ENCODE measurements around the gene NR4A1.
A peak's percentile ranks its signal among the peaks of the same experiment; 100 is the strongest.

The NR4A1 gene

GRCh38 chr12:52050758-52051541 lies at the start of gene NR4A1:
NR4A1 (plus strand) TSS chr12:52051442; CDS start chr12:52054329, 2,887 bp downstream.
- in situ Hi-C loops (cut with MboI; ENCODE audit: low sequenced_read_pairs) = no loop called here

GRCh38 chr12:52003016-52003550 lies 48.2 kb upstream of the NR4A1 start:
- no peaks in the 10 kb centered on the region for H3K27me3 ChIP-seq (ENCODE audit: low read depth)
- DNase-seq (ENCODE audit: low spot score in 2 of 2) = no peak
- H3K36me3 ChIP-seq (replicated peaks) = peaks cover 9% of the 10 kb centered on the region
- H3K4me3 ChIP-seq = no peak overlapping the region
- H3K9me3 ChIP-seq = no peaks in the 10 kb centered on the region
- H3K4me1 ChIP-seq = peaks cover 4% of the 10 kb centered on the region; the same call in 1 of the 2 replicates
- in situ Hi-C loops (cut with MboI; ENCODE audit: low sequenced_read_pairs) = no loop called here

More at GRCh38 chr12:52050758-52051541, at the start of gene NR4A1:
- peaks cover 9% of the 10 kb centered on the region for H3K36me3 ChIP-seq (replicated peaks)
- peak; percentile 88 to 98 for DNase-seq (ENCODE audit: low spot score in 2 of 2)
- no peaks in the 10 kb centered on the region for H3K27me3 ChIP-seq (ENCODE audit: low read depth)
- H3K4me1 ChIP-seq = peaks cover 16% of the 10 kb centered on the region
- no peaks in the 10 kb centered on the region for H3K9me3 ChIP-seq
- H3K4me3 ChIP-seq = peak within 1 kb of the TSS; percentile 46

- DNase-seq (ENCODE audit: low spot score in 2 of 2) = no peak
- H3K36me3 ChIP-seq (replicated peaks) = peaks cover 9% of the 10 kb centered on the region
- no peaks in the 10 kb centered on the region for H3K27me3 ChIP-seq (ENCODE audit: low read depth)
These were observed 47.7 kb upstream of the NR4A1 start for GRCh38 chr12:52003591-52003990.

DNA sequence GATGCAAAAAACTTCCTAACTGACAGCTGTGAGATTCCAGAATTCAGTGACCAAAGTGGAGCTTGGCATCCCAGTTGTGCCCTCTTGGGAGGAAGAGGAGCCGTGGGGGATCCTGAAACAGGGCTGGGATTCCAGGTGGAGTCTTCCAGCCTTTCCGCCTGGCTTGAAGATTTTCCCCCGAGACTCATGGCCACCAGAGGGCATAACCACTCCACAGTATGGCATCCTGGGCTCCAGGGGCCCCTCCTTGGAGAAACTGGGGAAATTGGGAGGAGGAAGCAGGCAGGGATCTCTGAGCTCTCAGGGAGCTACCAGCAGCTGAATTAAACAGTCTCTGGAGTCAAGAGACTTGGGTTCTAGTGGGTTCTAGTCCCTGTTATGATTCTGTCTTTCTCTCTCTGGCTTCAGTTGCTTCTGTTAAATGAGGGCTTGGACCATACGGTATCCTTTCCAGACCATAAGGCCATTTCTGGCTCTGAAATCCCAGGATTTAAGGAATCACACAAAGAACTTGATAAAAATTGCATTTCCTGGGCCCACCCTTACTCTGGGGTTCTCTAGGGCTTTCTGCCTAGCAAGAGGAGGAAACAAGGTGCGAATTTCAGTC lies 47.1 kb upstream of the NR4A1 start:
- Histone ChIP-seq H3K27me3 (ENCODE audit: low read depth) (no peaks in the 10 kb centered on the region), H3K4me1 (peaks cover 4% of the 10 kb centered on the region; the same call in 1 of the 2 replicates), H3K9me3 (no peaks in the 10 kb centered on the region), H3K36me3 (replicated peaks) (peaks cover 5% of the 10 kb centered on the region), H3K4me3 (no peak overlapping the region)
- peak; percentile 26 to 69 for DNase-seq (ENCODE audit: low spot score in 2 of 2)
- in situ Hi-C loops (cut with MboI; ENCODE audit: low sequenced_read_pairs) = no loop called here

More at GRCh38 chr12:52003591-52003990, 47.7 kb upstream of the NR4A1 start:
- H3K9me3 ChIP-seq = no peaks in the 10 kb centered on the region
- in situ Hi-C loops (cut with MboI; ENCODE audit: low sequenced_read_pairs) = no loop called here
- H3K4me1 ChIP-seq = peaks cover 4% of the 10 kb centered on the region; the same call in 1 of the 2 replicates
- no peak overlapping the region for H3K4me3 ChIP-seq

DNA sequence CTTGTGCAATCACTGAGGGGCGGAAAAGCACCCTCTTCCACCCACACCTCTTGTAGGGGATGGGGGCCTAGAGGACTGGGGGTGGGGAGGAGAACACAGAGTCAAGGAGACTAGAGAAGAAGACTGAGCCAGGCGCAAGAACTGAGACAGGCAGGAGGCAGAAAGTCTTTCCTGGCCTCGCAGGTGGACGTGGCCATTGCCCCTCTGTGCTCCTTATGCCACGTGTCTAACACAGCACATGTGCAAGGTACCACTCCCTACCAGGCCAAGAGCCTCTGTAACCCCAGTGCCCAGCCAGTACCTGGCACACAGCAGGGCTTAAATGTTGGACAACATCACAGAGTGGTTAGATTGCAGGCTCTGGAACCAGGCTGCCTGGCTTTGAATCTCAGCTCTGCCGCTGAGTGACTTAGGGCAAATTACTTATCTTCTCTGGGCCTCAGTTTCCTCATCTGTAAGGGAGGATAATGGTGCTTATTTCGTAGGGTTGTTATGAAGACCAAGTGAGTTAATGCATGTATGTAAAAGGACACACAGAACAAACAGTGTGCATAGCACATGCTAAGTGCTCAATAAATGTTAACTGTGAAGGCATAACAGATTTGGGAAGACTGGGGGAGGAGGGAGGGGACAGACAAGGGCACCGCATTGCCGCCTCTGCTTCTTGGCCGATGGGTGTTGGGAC lies 45.9 kb upstream of the NR4A1 start:
- DNase-seq (ENCODE audit: low spot score in 2 of 2) = no peak
- in situ Hi-C loops (cut with MboI; ENCODE audit: low sequenced_read_pairs) = no loop called here
- Histone ChIP-seq H3K4me3 (no peak overlapping the region), H3K9me3 (no peaks in the 10 kb centered on the region), H3K4me1 (peaks cover 7% of the 10 kb centered on the region), H3K27me3 (ENCODE audit: low read depth) (no peaks in the 10 kb centered on the region), H3K36me3 (replicated peaks) (no peaks in the 10 kb centered on the region; the same call in 1 of the 2 replicates)

- H3K27me3 ChIP-seq (ENCODE audit: low read depth) = no peaks in the 10 kb centered on the region
- in situ Hi-C loops (cut with MboI; ENCODE audit: low sequenced_read_pairs) = no loop called here
These were observed 45.1 kb upstream of the NR4A1 start for GRCh38 chr12:52005903-52006703.

DNA sequence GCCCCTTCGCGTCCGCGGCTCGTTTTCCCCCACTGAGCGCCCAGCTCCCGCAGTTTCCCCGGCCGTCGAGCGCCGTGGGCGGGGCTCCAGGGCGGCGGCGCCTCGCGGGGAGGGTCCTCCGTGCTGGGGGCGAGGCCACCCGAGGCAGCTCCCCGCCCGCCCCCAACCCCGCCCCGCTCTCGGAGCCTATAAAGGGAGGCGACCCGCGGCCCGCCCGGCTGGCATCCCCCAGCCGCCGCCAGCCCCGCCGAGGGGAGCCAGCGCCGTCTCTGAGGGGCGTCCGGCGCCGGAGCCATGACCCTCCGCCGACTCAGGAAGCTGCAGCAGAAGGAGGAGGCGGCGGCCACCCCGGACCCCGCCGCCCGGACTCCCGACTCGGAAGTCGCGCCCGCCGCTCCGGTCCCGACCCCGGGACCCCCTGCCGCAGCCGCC lies 44.5 kb upstream of the NR4A1 start, which contains the start of gene TAMALIN:
Gene TAMALIN (plus strand): TSS at position 221 of the 432 bp plus-strand sequence. CDS start 74 bp downstream, at position 295.
- Histone ChIP-seq H3K36me3 (replicated peaks) (no peaks in the 10 kb centered on the region; the same call in none of the 2 replicates), H3K9me3 (no peaks in the 10 kb centered on the region), H3K27me3 (ENCODE audit: low read depth) (no peaks in the 10 kb centered on the region), H3K4me3 (peak within 1 kb of the TSS; percentile 54), H3K4me1 (peaks cover 7% of the 10 kb centered on the region)
- DNase-seq (ENCODE audit: low spot score in 2 of 2) = peak; percentile 27 to 82
- in situ Hi-C loops (cut with MboI; ENCODE audit: low sequenced_read_pairs) = no loop called here

More at GRCh38 chr12:52005903-52006703, 45.1 kb upstream of the NR4A1 start:
- Histone ChIP-seq H3K36me3 (replicated peaks) (no peaks in the 10 kb centered on the region; the same call in none of the 2 replicates), H3K4me1 (peaks cover 7% of the 10 kb centered on the region), H3K4me3 (peak overlapping the region; percentile 54), H3K9me3 (no peaks in the 10 kb centered on the region)
- DNase-seq (ENCODE audit: low spot score in 2 of 2) = no peak

DNA sequence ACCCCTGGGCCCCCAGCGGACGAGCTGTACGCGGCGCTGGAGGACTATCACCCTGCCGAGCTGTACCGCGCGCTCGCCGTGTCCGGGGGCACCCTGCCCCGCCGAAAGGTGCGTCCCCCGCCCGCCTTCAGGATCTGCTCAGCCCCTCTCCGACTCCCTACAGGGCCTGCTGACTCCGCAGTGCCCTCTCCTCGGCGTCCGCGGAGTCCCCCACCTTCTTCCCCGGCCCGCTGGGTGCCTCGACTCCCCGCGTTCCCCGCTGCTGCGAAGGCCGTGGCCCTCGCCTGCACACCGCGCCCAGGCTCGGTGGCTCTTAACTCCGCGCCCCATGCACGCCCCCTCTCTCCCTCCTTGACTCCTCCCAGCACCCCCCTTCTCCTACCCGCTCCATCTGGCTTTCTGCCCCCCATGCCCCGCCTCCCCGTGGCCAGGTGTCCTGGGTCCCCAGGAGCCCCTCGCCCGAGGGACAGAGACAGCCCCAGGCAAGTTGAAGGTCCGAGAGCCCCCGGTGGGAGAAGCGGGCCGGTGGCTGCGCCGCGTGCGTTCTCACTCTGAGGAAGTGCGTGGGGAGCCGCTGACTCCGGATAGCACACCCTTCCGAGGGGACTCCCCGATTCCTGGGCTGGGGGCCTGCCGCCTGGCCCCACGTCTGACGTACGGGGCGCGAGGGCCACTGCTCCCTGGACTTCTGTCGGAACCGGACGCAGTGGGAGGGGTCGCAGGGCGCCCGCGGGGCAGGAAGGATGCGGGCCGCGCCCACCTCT lies 43.9 kb upstream of the NR4A1 start:
- Histone ChIP-seq H3K4me3 (peak overlapping the region; percentile 54), H3K4me1 (peaks cover 7% of the 10 kb centered on the region), H3K27me3 (ENCODE audit: low read depth) (no peaks in the 10 kb centered on the region), H3K36me3 (replicated peaks) (no peaks in the 10 kb centered on the region; the same call in none of the 2 replicates), H3K9me3 (no peaks in the 10 kb centered on the region)
- peak in 1 of 2 experiments; percentile 46 for DNase-seq (ENCODE audit: low spot score in 2 of 2)
- in situ Hi-C loops (cut with MboI; ENCODE audit: low sequenced_read_pairs) = no loop called here

DNA sequence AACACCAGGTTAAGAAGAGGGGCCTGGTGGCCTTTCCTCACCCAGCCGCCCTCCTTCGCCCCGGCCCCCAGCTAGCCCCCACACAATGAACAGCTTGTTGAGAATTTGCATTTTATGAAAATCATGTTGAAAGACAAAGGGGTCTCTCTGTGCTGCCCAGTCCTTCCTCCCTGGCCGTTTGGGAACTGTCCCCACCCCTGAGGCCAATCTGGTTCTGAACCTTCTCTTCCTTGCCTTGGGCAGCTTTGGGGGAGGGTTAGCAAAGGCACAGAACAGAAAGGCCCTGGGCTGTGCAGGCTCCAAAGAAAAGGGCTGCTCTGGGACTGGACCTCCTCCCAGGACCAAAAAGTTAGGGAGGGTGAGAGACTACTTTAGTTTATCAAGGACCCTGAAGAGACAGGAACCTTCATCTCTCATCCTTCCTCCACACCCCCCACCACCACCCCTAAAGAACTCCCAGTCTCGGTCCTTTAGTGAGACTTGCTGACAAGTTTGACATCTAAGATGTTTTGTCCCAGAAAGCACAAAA lies 43.2 kb upstream of the NR4A1 start:
- H3K4me1 ChIP-seq = peaks cover 7% of the 10 kb centered on the region
- in situ Hi-C loops (cut with MboI; ENCODE audit: low sequenced_read_pairs) = no loop called here
- no peaks in the 10 kb centered on the region; the same call in 1 of the 2 replicates for H3K36me3 ChIP-seq (replicated peaks)
- no peaks in the 10 kb centered on the region for H3K27me3 ChIP-seq (ENCODE audit: low read depth)
- no peak for DNase-seq (ENCODE audit: low spot score in 2 of 2)
- H3K9me3 ChIP-seq = no peaks in the 10 kb centered on the region
- H3K4me3 ChIP-seq = peak overlapping the region; percentile 54

GRCh38 chr12:52009081-52009751 lies 42.0 kb upstream of the NR4A1 start:
- Histone ChIP-seq H3K36me3 (replicated peaks) (no peaks in the 10 kb centered on the region; the same call in 1 of the 2 replicates), H3K4me1 (peaks cover 7% of the 10 kb centered on the region), H3K9me3 (no peaks in the 10 kb centered on the region), H3K4me3 (no peak overlapping the region), H3K27me3 (ENCODE audit: low read depth) (no peaks in the 10 kb centered on the region)
- DNase-seq (ENCODE audit: low spot score in 2 of 2) = no peak
- in situ Hi-C loops (cut with MboI; ENCODE audit: low sequenced_read_pairs) = no loop called here

DNA sequence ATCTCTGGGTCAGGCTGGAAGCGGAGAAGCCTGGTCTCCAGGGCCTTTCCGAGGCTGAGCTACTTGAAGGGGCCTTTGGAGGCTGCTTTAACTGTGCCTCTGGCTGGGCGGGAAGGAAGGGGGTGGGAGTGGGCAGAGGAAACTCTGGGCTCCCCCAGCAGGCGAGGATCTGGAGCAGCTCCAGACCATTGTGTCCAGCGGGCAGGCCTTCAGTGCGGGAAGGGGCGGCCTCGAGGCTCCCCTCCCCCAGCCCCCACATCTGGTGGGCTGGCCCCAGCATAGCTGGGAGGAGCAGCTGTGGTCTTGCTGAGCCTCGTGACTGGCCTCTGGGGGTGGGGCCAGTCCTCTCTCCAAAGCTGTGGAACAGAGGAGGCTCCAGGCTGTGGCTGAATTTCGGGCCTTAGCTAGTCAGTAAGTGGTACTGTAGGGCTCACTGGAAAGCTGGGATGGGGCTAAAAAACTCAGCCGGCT lies 41.1 kb upstream of the NR4A1 start:
- in situ Hi-C loops (cut with MboI; ENCODE audit: low sequenced_read_pairs) = no loop called here
- Histone ChIP-seq H3K36me3 (replicated peaks) (no peaks in the 10 kb centered on the region; the same call in 1 of the 2 replicates), H3K4me3 (no peak overlapping the region), H3K4me1 (peaks cover 7% of the 10 kb centered on the region), H3K9me3 (no peaks in the 10 kb centered on the region), H3K27me3 (ENCODE audit: low read depth) (no peaks in the 10 kb centered on the region)
- peak; percentile 40 to 81 for DNase-seq (ENCODE audit: low spot score in 2 of 2)
